A549 (cell line): Measurements from ENCODE around the gene SLX9. TPM values are rescaled to one million over a fixed set of nuclear protein-coding genes. Genes with fewer than 3 reads are reported as not detected.

Experiments
- ATAC-seq, 2 experiments: fragments of 200-7000 bp in 1 of 2; fragments of >200 bp in 1 of 2; cut with Nextera tagmentation in 1 of 2; cut with Tn5 transposase in 1 of 2; 3 replicates each; pipeline versions ENCODE4 v1.8.0 to v1.9.1; 2018 to 2020; ENCODE audit warnings: mild to moderate bottlenecking in 1 of 2, moderate library complexity in 1 of 2
- CTCF ChIA-PET: fragments of 300-600 bp; sonication (Branson Sonifier 250); formaldehyde crosslinking; extraction: SDS; loops from one replicate; lab custom pipeline; 2021; ENCODE audit warnings: antibody characterized with exemption, inconsistent platforms; lab: Yijun Ruan, JAX
- POLR2A ChIA-PET: fragments of 350-600 bp; formaldehyde crosslinking; extraction: SDS; loops from one replicate; lab custom pipeline; 2021; ENCODE audit warnings: antibody characterized with exemption, inconsistent platforms; lab: Yijun Ruan, JAX
- DNase-seq, 2 experiments: peaks; one replicate each; pipeline versions ENCODE4 v3.0.0 to v3.0.0-alpha.2; 2011 to 2016; ENCODE audit warnings: low read depth in 1 of 2, low spot score in 1 of 2
- FAIRE-seq: peaks from 2 replicates; lab custom pipeline; 2011; peaks lifted over from hg19 to GRCh38; lab: Jason Lieb, UNC
- H3K27ac ChIP-seq, 2 experiments: fragments of >200 bp; sonication (Bioruptor Twin); formaldehyde crosslinking; 3 replicates each; pipeline ENCODE4 v1.5.1; 2016 to 2017
- H3K4me1 ChIP-seq: fragments of >200 bp; sonication (Bioruptor Twin); formaldehyde crosslinking; 3 replicates; pipeline ENCODE4 v1.6.1; 2016
- H3K4me2 ChIP-seq: fragments of >200 bp; sonication (Bioruptor Twin); formaldehyde crosslinking; 3 replicates; pipeline ENCODE4 v1.6.1; 2016
- H3K4me3 ChIP-seq: fragments of >200 bp; sonication (Bioruptor Twin); formaldehyde crosslinking; 3 replicates; pipeline ENCODE4 v1.5.1; 2016
- H3K9me3 ChIP-seq: fragments of >200 bp; sonication (Bioruptor Twin); formaldehyde crosslinking; 3 replicates; pipeline ENCODE4 v1.6.1; 2016
- ATOH8 ChIP-seq: fragments of 250-450 bp; sonication (Bioruptor Pico); IDR thresholded peaks from 2 replicates; pipeline ENCODE4 v1.5.0; 2020; ENCODE audit warnings: low read depth, mild to moderate bottlenecking, moderate library complexity
- BHLHE40 ChIP-seq: IDR thresholded peaks from 2 replicates; pipeline ENCODE4 v1.6.1; 2012; ENCODE audit warnings: low read depth, low read length, inconsistent platforms
- CEBPB ChIP-seq, 2 experiments: fragments of >200 bp in 1 of 2; sonication (Bioruptor Twin) in 1 of 2; formaldehyde crosslinking in 1 of 2; IDR thresholded peaks; 2 replicates each; pipeline ENCODE4 v1.6.1; 2012 to 2016
- CHD4 ChIP-seq: fragments of 200-600 bp; sonication (generic); IDR thresholded peaks from 2 replicates; pipeline ENCODE4 v1.6.1; 2016; ENCODE audit warnings: antibody characterized with exemption, mild to moderate bottlenecking, borderline replicate concordance
- EHF ChIP-seq: fragments of 250-450 bp; sonication (Bioruptor Pico); IDR thresholded peaks from 2 replicates; pipeline ENCODE4 v1.5.0; 2020; ENCODE audit warnings: mild to moderate bottlenecking
- EHMT2 ChIP-seq: fragments of 200-600 bp; sonication (generic); IDR thresholded peaks from 2 replicates; pipeline ENCODE4 v1.6.1; 2016; ENCODE audit warnings: antibody characterized with exemption, low read depth, mild to moderate bottlenecking, moderate library complexity
- ELK1 ChIP-seq: fragments of 150-350 bp; IDR thresholded peaks from 2 replicates; pipeline ENCODE4 v1.6.1; 2014; ENCODE audit warnings: low read depth, mild to moderate bottlenecking, low read length
- EP300 ChIP-seq, 2 experiments: fragments of >200 bp; sonication (Bioruptor Twin); formaldehyde crosslinking; IDR thresholded peaks; 2 replicates in 1 of 2; 3 replicates in 1 of 2; pipeline ENCODE4 v1.6.1; 2016 to 2017
- FOSL2 ChIP-seq, 2 experiments: fragments of 450-650 bp in 1 of 2; fragments of >200 bp in 1 of 2; sonication (Bioruptor Twin) in 1 of 2; formaldehyde crosslinking; IDR thresholded peaks; 2 replicates each; pipeline versions ENCODE4 v1.5.0 to v1.6.1; 2016 to 2020; ENCODE audit warnings: mild to moderate bottlenecking in 1 of 2, moderate library complexity in 1 of 2
- HOXB5 ChIP-seq: fragments of 250-450 bp; sonication (Bioruptor Pico); IDR thresholded peaks from 2 replicates; pipeline ENCODE4 v1.5.0; 2020; ENCODE audit warnings: mild to moderate bottlenecking, moderate library complexity
- JUN ChIP-seq, 2 experiments: fragments of >200 bp; sonication (Bioruptor Twin); formaldehyde crosslinking; IDR thresholded peaks; 2 replicates in 1 of 2; 3 replicates in 1 of 2; pipeline ENCODE4 v1.6.1; 2016 to 2017
- JUNB ChIP-seq: fragments of >200 bp; sonication (Bioruptor Twin); formaldehyde crosslinking; IDR thresholded peaks from 2 replicates; pipeline ENCODE4 v1.6.1; 2016
- NFE2L2 ChIP-seq: fragments of 150-350 bp; conservative IDR thresholded peaks from 2 replicates; pipeline ENCODE4 v1.6.1; 2014; ENCODE audit warnings: low read length
- NR3C1 ChIP-seq: fragments of >200 bp; sonication (Bioruptor Twin); formaldehyde crosslinking; IDR thresholded peaks from 3 replicates; pipeline ENCODE4 v1.6.1; 2017
- POLR2AphosphoS2 ChIP-seq: conservative IDR thresholded peaks from 2 replicates; pipeline ENCODE4 v1.6.1; 2012; ENCODE audit warnings: low read length, improper control_type of control experiment, inconsistent platforms
- RAD21 ChIP-seq, 2 experiments: fragments of >200 bp in 1 of 2; sonication (Bioruptor Twin) in 1 of 2; formaldehyde crosslinking in 1 of 2; IDR thresholded peaks in 1 of 2; conservative IDR thresholded peaks in 1 of 2; 2 replicates in 1 of 2; 3 replicates in 1 of 2; pipeline ENCODE4 v1.6.1; 2012 to 2018; ENCODE audit warnings: inconsistent platforms in 1 of 2
- RCOR1 ChIP-seq: fragments of 150-350 bp; IDR thresholded peaks from 2 replicates; pipeline ENCODE4 v1.6.1; 2014; ENCODE audit warnings: antibody characterized with exemption, low read length, low read depth
- USF2 ChIP-seq: fragments of 450-650 bp; IDR thresholded peaks from 2 replicates; pipeline ENCODE4 v1.6.1; 2014; ENCODE audit warnings: antibody characterized with exemption
- ZC3H11A ChIP-seq: fragments of 450-650 bp; IDR thresholded peaks from 2 replicates; pipeline ENCODE4 v1.6.1; 2014; ENCODE audit warnings: antibody characterized with exemption, mild to moderate bottlenecking
- ZFP36 ChIP-seq: fragments of 450-650 bp; IDR thresholded peaks from 2 replicates; pipeline ENCODE4 v1.6.1; 2014; ENCODE audit warnings: borderline replicate concordance; ENCODE audit not compliant: partially characterized antibody
- ZNF302 ChIP-seq: fragments of 250-450 bp; sonication (Bioruptor Pico); IDR thresholded peaks from 2 replicates; pipeline ENCODE4 v1.9.0; 2021; ENCODE audit warnings: inconsistent platforms, mild to moderate bottlenecking, moderate library complexity
- WGBS: methylation state at CpG from one replicate; pipeline ENCODE4 v1.1.6; 2017; ENCODE audit errors: missing lambda C conversion rate; 5-methylcytosine and 5-hydroxymethylcytosine counted together
- polyA plus RNA-seq, 4 experiments: library from polyadenylated mRNA; depleted of rRNA in 3 of 4; stranded (reverse); fragments of >200 nt; fragmentation: RNase III in 1 of 4; extraction: RNeasy Plus Mini Kit Qiagen cat#74134 plus additional on column Dnase treatment in 1 of 4; gene quantifications; 2 replicates in 3 of 4; 3 replicates in 1 of 4; pipeline ENCODE4 v1.2.3, GENCODE V29; 2011 to 2017
- TF ChIP-seq, protein P1 (sequence below): fragments of >200 bp; sonication (Bioruptor Twin); formaldehyde crosslinking; IDR thresholded peaks from 3 replicates; pipeline ENCODE4 v1.5.1; 2016
- TF ChIP-seq, protein P2 (sequence below): IDR thresholded peaks from 2 replicates; pipeline ENCODE4 v1.6.1; 2012
- TF ChIP-seq, protein P3 (sequence below): fragments of 200-600 bp; sonication (generic); IDR thresholded peaks from 2 replicates; pipeline ENCODE4 v1.6.1; 2016; ENCODE audit warnings: antibody characterized with exemption, mild to moderate bottlenecking, moderate library complexity

The SLX9 gene
- polyA plus RNA-seq, 2 of the 4 experiments (the other 2 are of a cell fraction), result 26.9 to 40.6 TPM

DNA sequence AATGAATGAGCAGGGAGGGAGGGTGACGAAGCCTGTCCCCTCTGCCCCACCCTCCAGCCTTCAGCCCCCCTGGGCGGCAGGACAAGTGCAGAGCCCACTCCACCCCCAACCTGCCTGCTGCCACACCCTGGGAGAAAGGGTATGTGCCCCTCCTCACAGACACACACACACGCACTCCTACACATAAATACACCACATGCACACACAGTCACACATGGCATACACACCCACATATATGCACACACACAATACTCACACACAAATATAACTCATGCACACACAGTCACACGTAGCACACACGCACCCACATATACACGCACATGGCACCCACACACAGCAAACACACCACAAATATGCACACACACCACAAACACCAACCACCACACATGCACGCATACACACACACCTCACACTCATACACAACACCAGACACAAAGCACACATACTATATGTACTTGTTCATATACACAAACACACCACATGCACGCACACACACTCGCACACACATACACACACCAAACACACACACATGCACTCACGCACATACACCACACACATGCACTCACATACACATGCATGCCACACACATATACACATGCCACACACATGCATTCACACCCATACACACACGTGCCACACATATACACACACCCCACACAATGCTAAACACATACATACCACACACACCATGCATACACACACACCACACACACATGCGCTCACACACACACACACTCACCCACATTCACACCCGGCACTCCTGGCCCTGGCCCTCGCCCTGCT, 35.5 kb upstream of the SLX9 start:
- FAIRE-seq, result no peak
- TF ChIP-seq JUNB (no peak), EHF (CRISPR knock-in tag) (no peak), USF2 (no peak), ZFP36 (no peak), CHD4 (no peak), RAD21 (conservative IDR thresholded peaks at IDR 0.05 in 1 of 2, IDR thresholded peaks at IDR 0.05 in 1 of 2) (no peak), NFE2L2 (no peak), EHMT2 (no peak), EP300 (IDR thresholded peaks at IDR 0.05) (no peak), CEBPB (IDR thresholded peaks at IDR 0.05) (no peak), FOSL2 (IDR thresholded peaks at IDR 0.05) (no peak), FOSL2 (CRISPR knock-in tag; IDR thresholded peaks at IDR 0.05) (no peak), POLR2AphosphoS2 (no peak), ATOH8 (CRISPR knock-in tag) (no peak), BHLHE40 (no peak)
- TF ChIP-seq, all 56 proteins: peak for 0
- WGBS, result 84% methylated on average over 11 of the region's 14 CpGs

GRCh38 chr21:44905016-44905727, 34.7 kb upstream of the SLX9 start:
- CTCF ChIA-PET, result interaction anchor here (1.3 to 3.7 kb wide), 2 partner anchors 12 to 104 kb away, joined by 4 to 24 read pairs; partner anchors contain the start of gene UBE2G2
- no peak for ATAC-seq
- TF ChIP-seq NFE2L2 (no peak), CHD4 (no peak), HOXB5 (CRISPR knock-in tag) (no peak), RCOR1 (no peak), ZC3H11A (no peak), ELK1 (no peak), BHLHE40 (no peak), JUN (IDR thresholded peaks at IDR 0.05) (no peak), ZNF302 (CRISPR knock-in tag) (no peak), NR3C1 (no peak)
- TF ChIP-seq, protein P1, sequence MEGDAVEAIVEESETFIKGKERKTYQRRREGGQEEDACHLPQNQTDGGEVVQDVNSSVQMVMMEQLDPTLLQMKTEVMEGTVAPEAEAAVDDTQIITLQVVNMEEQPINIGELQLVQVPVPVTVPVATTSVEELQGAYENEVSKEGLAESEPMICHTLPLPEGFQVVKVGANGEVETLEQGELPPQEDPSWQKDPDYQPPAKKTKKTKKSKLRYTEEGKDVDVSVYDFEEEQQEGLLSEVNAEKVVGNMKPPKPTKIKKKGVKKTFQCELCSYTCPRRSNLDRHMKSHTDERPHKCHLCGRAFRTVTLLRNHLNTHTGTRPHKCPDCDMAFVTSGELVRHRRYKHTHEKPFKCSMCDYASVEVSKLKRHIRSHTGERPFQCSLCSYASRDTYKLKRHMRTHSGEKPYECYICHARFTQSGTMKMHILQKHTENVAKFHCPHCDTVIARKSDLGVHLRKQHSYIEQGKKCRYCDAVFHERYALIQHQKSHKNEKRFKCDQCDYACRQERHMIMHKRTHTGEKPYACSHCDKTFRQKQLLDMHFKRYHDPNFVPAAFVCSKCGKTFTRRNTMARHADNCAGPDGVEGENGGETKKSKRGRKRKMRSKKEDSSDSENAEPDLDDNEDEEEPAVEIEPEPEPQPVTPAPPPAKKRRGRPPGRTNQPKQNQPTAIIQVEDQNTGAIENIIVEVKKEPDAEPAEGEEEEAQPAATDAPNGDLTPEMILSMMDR, result no peak
- TF ChIP-seq, protein P2, sequence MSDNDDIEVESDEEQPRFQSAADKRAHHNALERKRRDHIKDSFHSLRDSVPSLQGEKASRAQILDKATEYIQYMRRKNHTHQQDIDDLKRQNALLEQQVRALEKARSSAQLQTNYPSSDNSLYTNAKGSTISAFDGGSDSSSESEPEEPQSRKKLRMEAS, result no peak
- TF ChIP-seq, protein P3, sequence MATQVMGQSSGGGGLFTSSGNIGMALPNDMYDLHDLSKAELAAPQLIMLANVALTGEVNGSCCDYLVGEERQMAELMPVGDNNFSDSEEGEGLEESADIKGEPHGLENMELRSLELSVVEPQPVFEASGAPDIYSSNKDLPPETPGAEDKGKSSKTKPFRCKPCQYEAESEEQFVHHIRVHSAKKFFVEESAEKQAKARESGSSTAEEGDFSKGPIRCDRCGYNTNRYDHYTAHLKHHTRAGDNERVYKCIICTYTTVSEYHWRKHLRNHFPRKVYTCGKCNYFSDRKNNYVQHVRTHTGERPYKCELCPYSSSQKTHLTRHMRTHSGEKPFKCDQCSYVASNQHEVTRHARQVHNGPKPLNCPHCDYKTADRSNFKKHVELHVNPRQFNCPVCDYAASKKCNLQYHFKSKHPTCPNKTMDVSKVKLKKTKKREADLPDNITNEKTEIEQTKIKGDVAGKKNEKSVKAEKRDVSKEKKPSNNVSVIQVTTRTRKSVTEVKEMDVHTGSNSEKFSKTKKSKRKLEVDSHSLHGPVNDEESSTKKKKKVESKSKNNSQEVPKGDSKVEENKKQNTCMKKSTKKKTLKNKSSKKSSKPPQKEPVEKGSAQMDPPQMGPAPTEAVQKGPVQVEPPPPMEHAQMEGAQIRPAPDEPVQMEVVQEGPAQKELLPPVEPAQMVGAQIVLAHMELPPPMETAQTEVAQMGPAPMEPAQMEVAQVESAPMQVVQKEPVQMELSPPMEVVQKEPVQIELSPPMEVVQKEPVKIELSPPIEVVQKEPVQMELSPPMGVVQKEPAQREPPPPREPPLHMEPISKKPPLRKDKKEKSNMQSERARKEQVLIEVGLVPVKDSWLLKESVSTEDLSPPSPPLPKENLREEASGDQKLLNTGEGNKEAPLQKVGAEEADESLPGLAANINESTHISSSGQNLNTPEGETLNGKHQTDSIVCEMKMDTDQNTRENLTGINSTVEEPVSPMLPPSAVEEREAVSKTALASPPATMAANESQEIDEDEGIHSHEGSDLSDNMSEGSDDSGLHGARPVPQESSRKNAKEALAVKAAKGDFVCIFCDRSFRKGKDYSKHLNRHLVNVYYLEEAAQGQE, result no peak

More for the DNA sequence above, 35.5 kb upstream of the SLX9 start:
- Histone ChIP-seq H3K27ac (no peak overlapping the region), H3K4me3 (no peak overlapping the region), H3K4me2 (no peak overlapping the region), H3K9me3 (no peaks in the 10 kb centered on the region), H3K4me1 (no peaks in the 10 kb centered on the region)
- DNase-seq, result no peak
- POLR2A ChIA-PET, result no interaction called here
- CTCF ChIA-PET, result no interaction called here
- ATAC-seq, result no peak

More at GRCh38 chr21:44905016-44905727, 34.7 kb upstream of the SLX9 start:
- H3K4me3 ChIP-seq, result no peak overlapping the region
- WGBS, result 82% methylated on average over 9 of the region's 22 CpGs
- H3K4me1 ChIP-seq, result no peaks in the 10 kb centered on the region
- H3K9me3 ChIP-seq, result no peaks in the 10 kb centered on the region
- no peak overlapping the region for H3K4me2 ChIP-seq
- POLR2A ChIA-PET, result interaction anchor here (0.6 kb wide), 1 partner anchor 36 kb away, joined by 4 read pairs; no protein-coding TSS in a partner anchor
- H3K27ac ChIP-seq, result no peak overlapping the region
- FAIRE-seq (no peak), DNase-seq (no peak)
